ENCODE measurements around the gene S100A13. TPM values are rescaled to one million over a fixed set of nuclear protein-coding genes. Genes with fewer than 3 reads are reported as not detected.

The S100A13 gene
- total and polyA plus RNA-seq, 10 of the 15 experiments (the other 5 are each of a cell fraction or from before 2014, with no cell fraction given), result 5.7 to 30.9 (median 9.1) TPM

DNA sequence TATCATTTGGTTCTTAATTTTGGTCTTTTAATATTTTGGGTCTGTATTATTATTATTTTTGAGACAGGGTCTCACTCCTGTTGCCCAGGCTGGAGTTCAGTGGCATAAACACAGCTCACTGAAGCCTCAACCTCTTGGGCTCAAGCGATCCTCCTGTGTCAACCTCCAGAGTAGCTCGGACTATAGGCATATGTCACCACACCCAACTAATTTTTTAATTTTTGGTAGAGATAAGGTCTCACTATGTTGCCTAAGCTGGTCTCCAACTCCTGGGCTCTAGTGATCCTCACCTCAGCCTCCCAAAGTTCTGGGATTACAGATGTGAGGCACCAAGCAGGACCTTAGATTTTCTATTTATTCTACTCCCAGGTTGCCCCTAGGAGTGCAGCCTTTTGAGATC, 46.2 kb upstream of the S100A13 start:
- H2AFZ ChIP-seq (ENCODE audit: control insufficient read depth, low read depth, low read length), result no peak overlapping the region
- ChIA-PET RAD21 (ENCODE audit: unreplicated experiment) (interaction anchor here (1.5 to 3.6 kb wide), 3 partner anchors 62 to 313 kb away, joined by 3 to 14 read pairs (median 6); partner anchors contain the start of gene RAB13), CTCF (interaction anchor here (3.6 to 7.5 kb wide), 2 partner anchors 77 to 102 kb away, joined by 29 to 43 read pairs; no protein-coding TSS in a partner anchor), SMC1A (ENCODE audit: uncharacterized antibody, unreplicated experiment) (interaction anchor here (1.1 kb wide), 2 partner anchors 101 to 313 kb away, joined by 3 to 5 read pairs; partner anchors contain the start of gene RAB13), POLR2A (interaction anchor here (0.6 to 1.4 kb wide), 2 partner anchors 50 to 101 kb away, joined by 3 read pairs; no protein-coding TSS in a partner anchor)
- H3K36me3 ChIP-seq (ENCODE audit: control insufficient read depth in 2 of 2, insufficient read depth in 2 of 2, low read length in 1 of 2), result peaks cover 2 to 7% of the 10 kb centered on the region in 2 experiments
- no peak for DNase-seq (ENCODE audit: low read depth, low spot score)
- H3K4me3 ChIP-seq, result no peak overlapping the region
- no peaks in the 10 kb centered on the region for H3K9me3 ChIP-seq (replicated peaks; ENCODE audit: control insufficient read depth, insufficient read depth, low read length)
- in situ Hi-C loops (cut with MboI) (no loop called here), intact Hi-C loops (cut with micrococcal nuclease; ENCODE audit: unreplicated experiment) (loop anchor here (5.0 kb wide), 2 partner anchors 101 to 161 kb away; no protein-coding TSS in a partner anchor)
- peaks cover 5 to 6% of the 10 kb centered on the region in 2 experiments; a peak in 3 of 4 replicates for H3K27me3 ChIP-seq (replicated peaks in 1 of 2; ENCODE audit: control insufficient read depth in 2 of 2, insufficient read depth in 2 of 2, low read length in 1 of 2)
- no peak overlapping the region for H3K4me2 ChIP-seq (ENCODE audit: control insufficient read depth, insufficient read depth)
- TF ChIP-seq CEBPB (IDR thresholded peaks at IDR 0.05; ENCODE audit: borderline replicate concordance in 1 of 2, low read depth in 2 of 2, low read length in 2 of 2), result no peak
- TF ChIP-seq, protein P1, sequence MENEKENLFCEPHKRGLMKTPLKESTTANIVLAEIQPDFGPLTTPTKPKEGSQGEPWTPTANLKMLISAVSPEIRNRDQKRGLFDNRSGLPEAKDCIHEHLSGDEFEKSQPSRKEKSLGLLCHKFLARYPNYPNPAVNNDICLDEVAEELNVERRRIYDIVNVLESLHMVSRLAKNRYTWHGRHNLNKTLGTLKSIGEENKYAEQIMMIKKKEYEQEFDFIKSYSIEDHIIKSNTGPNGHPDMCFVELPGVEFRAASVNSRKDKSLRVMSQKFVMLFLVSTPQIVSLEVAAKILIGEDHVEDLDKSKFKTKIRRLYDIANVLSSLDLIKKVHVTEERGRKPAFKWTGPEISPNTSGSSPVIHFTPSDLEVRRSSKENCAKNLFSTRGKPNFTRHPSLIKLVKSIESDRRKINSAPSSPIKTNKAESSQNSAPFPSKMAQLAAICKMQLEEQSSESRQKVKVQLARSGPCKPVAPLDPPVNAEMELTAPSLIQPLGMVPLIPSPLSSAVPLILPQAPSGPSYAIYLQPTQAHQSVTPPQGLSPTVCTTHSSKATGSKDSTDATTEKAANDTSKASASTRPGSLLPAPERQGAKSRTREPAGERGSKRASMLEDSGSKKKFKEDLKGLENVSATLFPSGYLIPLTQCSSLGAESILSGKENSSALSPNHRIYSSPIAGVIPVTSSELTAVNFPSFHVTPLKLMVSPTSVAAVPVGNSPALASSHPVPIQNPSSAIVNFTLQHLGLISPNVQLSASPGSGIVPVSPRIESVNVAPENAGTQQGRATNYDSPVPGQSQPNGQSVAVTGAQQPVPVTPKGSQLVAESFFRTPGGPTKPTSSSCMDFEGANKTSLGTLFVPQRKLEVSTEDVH (IDR thresholded peaks at IDR 0.05; ENCODE audit: low read depth, partially characterized antibody), result no peak
- H4K20me1 ChIP-seq (ENCODE audit: control insufficient read depth, insufficient read depth), result no peaks in the 10 kb centered on the region
- FAIRE-seq, result no peak
- no peak overlapping the region for H3K9ac ChIP-seq (ENCODE audit: control insufficient read depth, insufficient read depth, low read length)
- 97% methylated on average over 2 of the region's 2 CpGs for WGBS (ENCODE audit: insufficient coverage, insufficient replicate concordance, low lambda C conversion rate, missing lambda C conversion rate)
- no peak overlapping the region for H3K27ac ChIP-seq (ENCODE audit: control insufficient read depth, insufficient read depth)
- peaks cover 9% of the 10 kb centered on the region for H3K4me1 ChIP-seq (ENCODE audit: control insufficient read depth, insufficient read depth, low read length)
- peaks cover 23% of the 10 kb centered on the region for H3K79me2 ChIP-seq (ENCODE audit: control insufficient read depth, insufficient read depth, low read length)
- ATAC-seq, result no peak
- BruUV-seq (replicated peaks), result no TSS peak
